Testis (tissue), 3 donors: ENCODE measurements around the gene APOC3. TPM values are rescaled to one million over a fixed set of nuclear protein-coding genes. Genes with fewer than 3 reads are reported as not detected.

Experiments
- DNase-seq: peaks from one replicate; pipeline ENCODE4 v3.0.0-alpha.2; 2019
- H3K27ac ChIP-seq, 2 donors: fragments of 200-600 bp; sonication (generic); one replicate each; pipeline ENCODE4 v1.5.1; 2019
- H3K27me3 ChIP-seq: fragments of 200-600 bp; sonication (generic); one replicate; pipeline ENCODE4 v1.5.1; 2019
- H3K36me3 ChIP-seq: fragments of 200-600 bp; sonication (generic); one replicate; pipeline ENCODE4 v1.5.1; 2017; ENCODE audit warnings: low read depth; ENCODE audit errors: missing control alignments
- H3K4me1 ChIP-seq: fragments of 200-600 bp; sonication (generic); one replicate; pipeline ENCODE4 v1.5.1; 2019
- H3K4me3 ChIP-seq, 2 donors: fragments of 200-600 bp; sonication (generic); one replicate each; pipeline ENCODE4 v1.5.1; 2017 to 2019
- H3K9me3 ChIP-seq: fragments of 200-600 bp; sonication (generic); one replicate; pipeline ENCODE4 v1.5.1; 2017
- CTCF ChIP-seq, 3 experiments: fragments of 450-650 bp in 2 of 3; fragments of 200-600 bp in 1 of 3; sonication (generic) in 1 of 3; IDR thresholded peaks; one replicate each; pipeline ENCODE4 v1.5.1; 2016 to 2019; ENCODE audit warnings: antibody characterized with exemption in 3 of 3, mild to moderate bottlenecking in 2 of 3, moderate library complexity in 1 of 3
- POLR2A ChIP-seq: fragments of 450-650 bp; IDR thresholded peaks from one replicate; pipeline ENCODE4 v1.6.1; 2017; ENCODE audit warnings: antibody characterized with exemption, mild to moderate bottlenecking, moderate library complexity
- WGBS, 2 donors: methylation state at CpG; one replicate each; pipeline ENCODE4 v1.1.5; 2018; 5-methylcytosine and 5-hydroxymethylcytosine counted together
- intact Hi-C: fragments of 100-400 bp; cut with DNase I; formaldehyde crosslinking; loops from one replicate; pipeline ENCODE4 v1.15.1; 2023; ENCODE audit warnings: low total_unique reads
- polyA plus RNA-seq: library from polyadenylated mRNA; stranded (reverse); fragments of 350-450 nt; fragmentation: Illumina TruSeq; extraction: RNeasy Lipid Tissue Mini Kit (QIAGEN cat#74804); gene quantifications from one replicate; pipeline ENCODE4 v1.2.3, GENCODE V29; 2014; ENCODE audit warnings: low read depth, low replicate concordance; ENCODE audit not compliant: insufficient read depth
- total RNA-seq, 2 donors: library from RNA; depleted of rRNA; stranded (reverse); fragments of >200 nt; gene quantifications; one replicate each; pipeline ENCODE4 v1.2.3, GENCODE V29; 2016

APOC3 gene
- total and polyA plus RNA-seq, 3 donors from 2014 or later = 0.81 to 4.0 TPM; not detected in 1

GRCh38 chr11:116881143-116881542 is 51.4 kb downstream of the APOC3 start:
- Histone ChIP-seq H3K36me3 (no peaks in the 10 kb centered on the region), H3K27me3 (no peaks in the 10 kb centered on the region), H3K9me3 (no peaks in the 10 kb centered on the region), H3K4me1 (no peaks in the 10 kb centered on the region), H3K4me3 (no peak overlapping the region), H3K27ac (no peak overlapping the region)
- intact Hi-C loops = no loop called here
- DNase-seq = no peak
- 80 to 87% methylated on average over 6 of the region's 6 CpGs for WGBS, 2 donors
- TF ChIP-seq POLR2A = no peak
- TF ChIP-seq CTCF (IDR thresholded peaks at IDR 0.05) = no peak

- no peaks in the 10 kb centered on the region for H3K27me3 ChIP-seq
- H3K36me3 ChIP-seq = no peaks in the 10 kb centered on the region
- intact Hi-C loops = no loop called here
- H3K4me1 ChIP-seq = no peaks in the 10 kb centered on the region
- H3K4me3 ChIP-seq = no peak overlapping the region
- no peak for DNase-seq
- TF ChIP-seq CTCF (IDR thresholded peaks at IDR 0.05) (no peak), POLR2A (no peak)
- H3K27ac ChIP-seq = no peak overlapping the region
- no peaks in the 10 kb centered on the region for H3K9me3 ChIP-seq
Observed at GRCh38 chr11:116882386-116882785, 52.7 kb downstream of the APOC3 start.

Other genes starting within 250 kb of the APOC3 start
- gene BUD13, start 56.9 kb upstream of the APOC3 start, total RNA-seq = 10 to 100 TPM; 25.9 to 32.0 TPM
- 47.2 TPM for gene BUD13, start 56.9 kb upstream of the APOC3 start, polyA plus RNA-seq
- gene ZPR1, start 41.9 kb upstream of the APOC3 start, total RNA-seq = 10 to 100 TPM; 44.4 to 68.0 TPM
- 138 TPM for gene ZPR1, start 41.9 kb upstream of the APOC3 start, polyA plus RNA-seq
- gene APOA5, start 38.0 kb upstream of the APOC3 start, total RNA-seq = under 1 TPM in 1 of 2 donors, not detected in 1; 0.24 TPM
- gene APOA5, start 38.0 kb upstream of the APOC3 start, polyA plus RNA-seq = not detected
- gene APOA4, start 6.6 kb upstream of the APOC3 start, total RNA-seq = not detected
- gene APOA4, start 6.6 kb upstream of the APOC3 start, polyA plus RNA-seq = not detected
- 1,000 to 10,000 TPM; 2,156 to 2,741 TPM for gene APOA1, start 7.7 kb downstream of the APOC3 start, total RNA-seq
- 617 TPM for gene APOA1, start 7.7 kb downstream of the APOC3 start, polyA plus RNA-seq